GM10266 (cell line): ENCODE results near the gene SAMD3.
"Not testable (repeated sequence)": the region's sequence is repeated elsewhere in the genome, so short reads cannot be mapped to it uniquely, and the experiment has no call there.

Experiments used
- DNase-seq: peaks from one replicate; pipeline ENCODE4 v3.0.0; 2012; ENCODE audit errors: extremely low spot score
- CTCF ChIP-seq: IDR thresholded peaks from 2 replicates; pipeline ENCODE4 v1.5.1; 2012; ENCODE audit warnings: mild to moderate bottlenecking, low read depth; ENCODE audit not compliant: control insufficient read depth, insufficient read depth; ENCODE audit errors: missing control alignments

SAMD3 gene

GRCh38 chr6:130183271-130184222 lies 39.2 kb downstream of the SAMD3 start:
- no peak for TF ChIP-seq CTCF
- DNase-seq = no peak

- no peak for DNase-seq
- no peak for TF ChIP-seq CTCF
These were observed 40.3 kb downstream of the SAMD3 start for GRCh38 chr6:130182466-130182865.

- no peak for TF ChIP-seq CTCF
- no peak for DNase-seq
These were observed 44.1 kb downstream of the SAMD3 start for GRCh38 chr6:130178692-130179091.

GRCh38 chr6:130176378-130176777 lies 46.4 kb downstream of the SAMD3 start:
- TF ChIP-seq CTCF = no peak
- no peak for DNase-seq

GRCh38 chr6:130173377-130174004 lies 49.3 kb downstream of the SAMD3 start:
- DNase-seq = not testable (repeated sequence)

- not testable (repeated sequence) for DNase-seq
These were observed 52.6 kb downstream of the SAMD3 start for GRCh38 chr6:130170160-130170559.

- no peak for DNase-seq
These were observed 55.1 kb downstream of the SAMD3 start for GRCh38 chr6:130167655-130168054.

GRCh38 chr6:130164251-130164650 lies 58.5 kb downstream of the SAMD3 start:
- no peak for TF ChIP-seq CTCF
- DNase-seq = no peak

More at GRCh38 chr6:130167655-130168054, 55.1 kb downstream of the SAMD3 start:
- TF ChIP-seq CTCF = no peak
